ENCODE data around the gene APOA5.
"Not testable (repeated sequence)": the region's sequence is repeated elsewhere in the genome, so short reads cannot be mapped to it uniquely, and the experiment has no call there.

Gene APOA5

GRCh38 chr11:116811194-116811593 is 19.5 kb upstream of the APOA5 start:
- Histone ChIP-seq H3K4me3 (ENCODE audit: low read depth in 1 of 2, low read length in 2 of 2) (no peak overlapping the region), H3K27ac (ENCODE audit: low read length) (no peak overlapping the region), H3K9me3 (ENCODE audit: control insufficient read depth in 1 of 2, low read length in 2 of 2) (no peaks in the 10 kb centered on the region), H3K36me3 (ENCODE audit: control insufficient read depth in 1 of 2, insufficient read depth in 2 of 2, low read length in 2 of 2) (no peaks in the 10 kb centered on the region), H3K27me3 (ENCODE audit: low read depth, low read length) (no peaks in the 10 kb centered on the region), H3K4me1 (ENCODE audit: control insufficient read depth in 1 of 2, insufficient read depth in 2 of 2, low read length in 2 of 2) (no peaks in the 10 kb centered on the region)

DNA sequence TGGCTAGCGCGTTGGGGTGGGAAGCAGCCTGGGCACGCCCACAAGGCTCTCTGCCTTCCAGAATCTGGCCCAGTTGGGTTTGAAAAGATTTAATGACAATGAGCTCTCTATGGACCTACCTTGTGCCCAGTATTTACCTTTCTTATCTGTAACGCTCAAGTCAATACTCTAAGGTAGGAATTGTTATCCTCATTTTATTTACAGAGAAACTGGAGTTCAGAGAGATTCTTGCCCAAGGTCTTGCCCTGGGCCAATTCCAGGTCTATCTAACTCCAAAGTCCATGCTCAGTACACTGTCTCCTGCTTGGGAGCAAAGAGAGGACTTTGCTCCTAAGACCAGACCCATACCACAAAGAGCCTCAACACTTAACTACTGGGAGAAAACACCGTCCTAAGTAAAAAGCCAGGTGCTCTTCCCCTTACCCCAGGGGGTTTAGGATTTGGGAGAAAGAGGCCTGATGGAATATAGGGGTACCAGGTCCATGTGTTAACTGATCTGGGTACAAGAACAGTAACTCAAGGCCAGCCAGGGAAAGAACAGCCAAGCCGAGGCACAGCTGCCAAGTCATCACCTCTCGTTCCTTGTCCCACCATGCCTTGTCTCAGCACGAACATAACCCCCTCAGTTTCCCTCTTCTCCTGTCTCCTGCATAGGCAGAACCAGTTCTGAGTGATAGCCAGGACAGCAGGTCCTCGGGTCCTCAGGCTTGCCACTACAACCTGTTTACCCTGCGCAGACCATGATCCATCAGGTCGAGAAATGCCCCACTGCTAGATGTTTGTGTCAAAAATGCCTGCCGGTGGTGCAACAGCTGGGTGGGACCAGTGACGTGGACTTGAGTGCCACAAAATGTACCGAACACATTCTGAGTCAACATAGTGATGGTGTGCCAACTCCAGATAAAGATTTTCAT is 16.8 kb upstream of the APOA5 start:
- no peak overlapping the region for H3K4me3 ChIP-seq (ENCODE audit: low read depth in 1 of 2, low read length in 2 of 2)
- no peaks in the 10 kb centered on the region for H3K4me1 ChIP-seq (ENCODE audit: control insufficient read depth in 1 of 2, insufficient read depth in 2 of 2, low read length in 2 of 2)
- H3K27me3 ChIP-seq (ENCODE audit: low read depth, low read length), result no peaks in the 10 kb centered on the region
- no peaks in the 10 kb centered on the region for H3K36me3 ChIP-seq (ENCODE audit: control insufficient read depth in 1 of 2, insufficient read depth in 2 of 2, low read length in 2 of 2)
- no peak overlapping the region for H3K27ac ChIP-seq (ENCODE audit: low read length)
- no peaks in the 10 kb centered on the region for H3K9me3 ChIP-seq (ENCODE audit: control insufficient read depth in 1 of 2, low read length in 2 of 2)

GRCh38 chr11:116807601-116808261 is 16.1 kb upstream of the APOA5 start:
- Histone ChIP-seq H3K9me3 (ENCODE audit: control insufficient read depth in 1 of 2, low read length in 2 of 2) (no peaks in the 10 kb centered on the region), H3K4me3 (ENCODE audit: low read depth in 1 of 2, low read length in 2 of 2) (no peak overlapping the region), H3K4me1 (ENCODE audit: control insufficient read depth in 1 of 2, insufficient read depth in 2 of 2, low read length in 2 of 2) (no peaks in the 10 kb centered on the region), H3K27me3 (ENCODE audit: low read depth, low read length) (no peaks in the 10 kb centered on the region), H3K36me3 (ENCODE audit: control insufficient read depth in 1 of 2, insufficient read depth in 2 of 2, low read length in 2 of 2) (no peaks in the 10 kb centered on the region), H3K27ac (ENCODE audit: low read length) (no peak overlapping the region)

- no peaks in the 10 kb centered on the region for H3K4me1 ChIP-seq (ENCODE audit: control insufficient read depth in 1 of 2, insufficient read depth in 2 of 2, low read length in 2 of 2)
- no peaks in the 10 kb centered on the region for H3K36me3 ChIP-seq (ENCODE audit: control insufficient read depth in 1 of 2, insufficient read depth in 2 of 2, low read length in 2 of 2)
- no peak overlapping the region for H3K27ac ChIP-seq (ENCODE audit: low read length)
- H3K27me3 ChIP-seq (ENCODE audit: low read depth, low read length), result no peaks in the 10 kb centered on the region
- H3K4me3 ChIP-seq (ENCODE audit: low read depth in 1 of 2, low read length in 2 of 2), result no peak overlapping the region
- H3K9me3 ChIP-seq (ENCODE audit: control insufficient read depth in 1 of 2, low read length in 2 of 2), result no peaks in the 10 kb centered on the region
These were observed 12.3 kb upstream of the APOA5 start for GRCh38 chr11:116804001-116804400.

DNA sequence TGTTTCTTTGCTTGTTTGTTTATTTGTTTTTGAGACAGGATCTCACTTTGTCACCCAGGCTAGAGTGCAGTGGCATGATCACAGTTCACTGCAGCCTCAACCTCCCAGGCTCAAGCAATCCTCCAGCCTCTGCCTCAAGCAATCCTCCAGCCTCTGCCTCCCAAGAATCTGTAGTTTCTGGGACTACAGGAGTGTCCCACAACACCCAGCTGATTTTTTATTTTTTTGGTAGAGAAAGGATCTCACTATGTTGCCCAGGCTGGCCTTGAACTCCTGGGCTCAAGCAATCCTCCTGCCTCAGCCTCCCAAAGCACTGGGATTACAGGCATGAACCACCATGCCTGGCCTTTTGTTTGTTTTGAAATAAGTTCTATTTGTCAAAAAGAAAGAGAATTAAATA is 10.0 kb upstream of the APOA5 start:
- not testable (repeated sequence) for H3K4me1 ChIP-seq (ENCODE audit: control insufficient read depth in 1 of 2, insufficient read depth in 2 of 2, low read length in 2 of 2); H3K36me3 ChIP-seq (ENCODE audit: control insufficient read depth in 1 of 2, insufficient read depth in 2 of 2, low read length in 2 of 2); H3K4me3 ChIP-seq (ENCODE audit: low read depth in 1 of 2, low read length in 2 of 2); H3K27ac ChIP-seq (ENCODE audit: low read length); H3K27me3 ChIP-seq (ENCODE audit: low read depth, low read length); H3K9me3 ChIP-seq (ENCODE audit: control insufficient read depth in 1 of 2, low read length in 2 of 2)

- Histone ChIP-seq H3K9me3 (ENCODE audit: control insufficient read depth in 1 of 2, low read length in 2 of 2) (no peaks in the 10 kb centered on the region), H3K27ac (ENCODE audit: low read length) (no peak overlapping the region), H3K4me1 (ENCODE audit: control insufficient read depth in 1 of 2, insufficient read depth in 2 of 2, low read length in 2 of 2) (no peaks in the 10 kb centered on the region), H3K27me3 (ENCODE audit: low read depth, low read length) (no peaks in the 10 kb centered on the region), H3K36me3 (ENCODE audit: control insufficient read depth in 1 of 2, insufficient read depth in 2 of 2, low read length in 2 of 2) (no peaks in the 10 kb centered on the region), H3K4me3 (ENCODE audit: low read depth in 1 of 2, low read length in 2 of 2) (no peak overlapping the region)
These were observed 8.9 kb upstream of the APOA5 start for GRCh38 chr11:116800610-116801009.

- Histone ChIP-seq H3K4me1 (ENCODE audit: control insufficient read depth in 1 of 2, insufficient read depth in 2 of 2, low read length in 2 of 2) (no peaks in the 10 kb centered on the region), H3K27ac (ENCODE audit: low read length) (no peak overlapping the region), H3K9me3 (ENCODE audit: control insufficient read depth in 1 of 2, low read length in 2 of 2) (no peaks in the 10 kb centered on the region), H3K36me3 (ENCODE audit: control insufficient read depth in 1 of 2, insufficient read depth in 2 of 2, low read length in 2 of 2) (no peaks in the 10 kb centered on the region), H3K4me3 (ENCODE audit: low read depth in 1 of 2, low read length in 2 of 2) (no peak overlapping the region), H3K27me3 (ENCODE audit: low read depth, low read length) (no peaks in the 10 kb centered on the region)
These were observed 6.7 kb upstream of the APOA5 start for GRCh38 chr11:116798368-116798767.

DNA sequence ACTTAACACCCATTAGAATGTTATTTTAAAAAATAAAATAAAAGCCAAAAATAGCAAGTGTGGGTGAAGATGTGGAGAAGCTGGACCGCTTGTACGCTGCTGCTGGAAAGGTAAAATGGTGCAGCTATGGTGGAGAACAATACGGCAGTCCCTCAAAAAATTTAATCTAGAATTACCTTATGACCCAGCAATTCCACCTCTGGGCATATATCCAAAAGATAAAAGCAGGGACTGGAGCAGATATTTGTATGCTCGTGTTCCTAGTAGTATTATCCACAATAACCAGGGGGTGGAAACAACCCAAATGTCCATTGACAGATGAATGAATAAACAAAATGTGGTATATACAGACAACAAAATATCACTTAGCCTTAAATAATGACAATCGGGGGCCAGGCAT is 6.1 kb upstream of the APOA5 start:
- Histone ChIP-seq H3K4me1 (ENCODE audit: control insufficient read depth in 1 of 2, insufficient read depth in 2 of 2, low read length in 2 of 2) (no peaks in the 10 kb centered on the region), H3K27me3 (ENCODE audit: low read depth, low read length) (no peaks in the 10 kb centered on the region), H3K27ac (ENCODE audit: low read length) (no peak overlapping the region), H3K36me3 (ENCODE audit: control insufficient read depth in 1 of 2, insufficient read depth in 2 of 2, low read length in 2 of 2) (no peaks in the 10 kb centered on the region), H3K9me3 (ENCODE audit: control insufficient read depth in 1 of 2, low read length in 2 of 2) (no peaks in the 10 kb centered on the region), H3K4me3 (ENCODE audit: low read depth in 1 of 2, low read length in 2 of 2) (no peak overlapping the region)

DNA sequence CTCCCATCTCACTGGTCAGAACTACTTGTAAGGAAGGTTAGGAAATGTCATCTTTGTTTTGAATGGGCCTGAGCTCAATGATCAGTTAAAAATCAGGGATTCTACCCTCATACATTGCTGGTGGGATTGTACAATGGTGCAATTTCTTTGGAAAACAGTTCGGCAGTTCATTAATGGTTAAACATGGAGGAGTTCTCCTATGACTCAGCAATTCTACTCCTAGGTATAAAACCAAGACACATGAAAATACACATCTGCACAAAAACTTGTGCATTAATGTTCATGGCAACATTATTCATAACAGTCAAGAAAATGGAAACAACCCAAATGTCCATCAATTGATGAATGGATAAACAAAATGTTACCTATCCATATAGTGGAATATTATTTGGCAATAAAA is 4.9 kb upstream of the APOA5 start:
- Histone ChIP-seq H3K4me3 (ENCODE audit: low read depth in 1 of 2, low read length in 2 of 2) (no peak overlapping the region), H3K27ac (ENCODE audit: low read length) (no peak overlapping the region), H3K27me3 (ENCODE audit: low read depth, low read length) (no peaks in the 10 kb centered on the region), H3K36me3 (ENCODE audit: control insufficient read depth in 1 of 2, insufficient read depth in 2 of 2, low read length in 2 of 2) (no peaks in the 10 kb centered on the region), H3K4me1 (ENCODE audit: control insufficient read depth in 1 of 2, insufficient read depth in 2 of 2, low read length in 2 of 2) (peaks cover 0 to 2% of the 10 kb centered on the region in 2 donors), H3K9me3 (ENCODE audit: control insufficient read depth in 1 of 2, low read length in 2 of 2) (no peaks in the 10 kb centered on the region)

GRCh38 chr11:116794851-116795250 is 3.2 kb upstream of the APOA5 start:
- H3K9me3 ChIP-seq (ENCODE audit: control insufficient read depth in 1 of 2, low read length in 2 of 2), result no peaks in the 10 kb centered on the region
- peaks cover 0 to 9% of the 10 kb centered on the region in 2 donors for H3K4me1 ChIP-seq (ENCODE audit: control insufficient read depth in 1 of 2, insufficient read depth in 2 of 2, low read length in 2 of 2)
- H3K4me3 ChIP-seq (ENCODE audit: low read depth in 1 of 2, low read length in 2 of 2), result no peak overlapping the region
- H3K27me3 ChIP-seq (ENCODE audit: low read depth, low read length), result no peaks in the 10 kb centered on the region
- H3K36me3 ChIP-seq (ENCODE audit: control insufficient read depth in 1 of 2, insufficient read depth in 2 of 2, low read length in 2 of 2), result no peaks in the 10 kb centered on the region
- H3K27ac ChIP-seq (ENCODE audit: low read length), result no peak overlapping the region

DNA sequence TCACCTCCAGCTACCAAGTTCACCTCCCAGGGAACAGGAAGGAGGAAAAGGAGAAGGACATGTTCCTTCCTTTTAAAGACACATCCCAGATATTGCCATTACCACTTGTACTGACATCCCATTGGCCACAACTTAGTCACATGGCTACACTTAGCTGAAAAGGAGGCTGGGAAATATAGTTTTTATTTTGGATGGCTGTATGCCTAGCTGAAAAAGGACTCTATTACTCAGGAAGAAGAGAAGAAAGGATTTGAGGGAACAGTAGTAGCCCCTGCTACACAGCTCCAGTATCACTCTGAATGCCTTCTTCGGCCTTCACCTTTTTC is 2.1 kb upstream of the APOA5 start:
- Histone ChIP-seq H3K27me3 (ENCODE audit: low read depth, low read length) (no peaks in the 10 kb centered on the region), H3K9me3 (ENCODE audit: control insufficient read depth in 1 of 2, low read length in 2 of 2) (no peaks in the 10 kb centered on the region), H3K36me3 (ENCODE audit: control insufficient read depth in 1 of 2, insufficient read depth in 2 of 2, low read length in 2 of 2) (no peaks in the 10 kb centered on the region), H3K4me3 (ENCODE audit: low read depth in 1 of 2, low read length in 2 of 2) (no peak overlapping the region), H3K4me1 (ENCODE audit: control insufficient read depth in 1 of 2, insufficient read depth in 2 of 2, low read length in 2 of 2) (peaks cover 0 to 9% of the 10 kb centered on the region in 2 donors), H3K27ac (ENCODE audit: low read length) (no peak overlapping the region)

Measured in muscle layer of duodenum (tissue), 2 donors.